ENCODE results near the gene ZFAND2A. TPM values are rescaled to one million over a fixed set of nuclear protein-coding genes. Genes with fewer than 3 reads are reported as not detected.

ZFAND2A gene
- total RNA-seq, 1 experiment from 2014 or later: 19.1 TPM

DNA sequence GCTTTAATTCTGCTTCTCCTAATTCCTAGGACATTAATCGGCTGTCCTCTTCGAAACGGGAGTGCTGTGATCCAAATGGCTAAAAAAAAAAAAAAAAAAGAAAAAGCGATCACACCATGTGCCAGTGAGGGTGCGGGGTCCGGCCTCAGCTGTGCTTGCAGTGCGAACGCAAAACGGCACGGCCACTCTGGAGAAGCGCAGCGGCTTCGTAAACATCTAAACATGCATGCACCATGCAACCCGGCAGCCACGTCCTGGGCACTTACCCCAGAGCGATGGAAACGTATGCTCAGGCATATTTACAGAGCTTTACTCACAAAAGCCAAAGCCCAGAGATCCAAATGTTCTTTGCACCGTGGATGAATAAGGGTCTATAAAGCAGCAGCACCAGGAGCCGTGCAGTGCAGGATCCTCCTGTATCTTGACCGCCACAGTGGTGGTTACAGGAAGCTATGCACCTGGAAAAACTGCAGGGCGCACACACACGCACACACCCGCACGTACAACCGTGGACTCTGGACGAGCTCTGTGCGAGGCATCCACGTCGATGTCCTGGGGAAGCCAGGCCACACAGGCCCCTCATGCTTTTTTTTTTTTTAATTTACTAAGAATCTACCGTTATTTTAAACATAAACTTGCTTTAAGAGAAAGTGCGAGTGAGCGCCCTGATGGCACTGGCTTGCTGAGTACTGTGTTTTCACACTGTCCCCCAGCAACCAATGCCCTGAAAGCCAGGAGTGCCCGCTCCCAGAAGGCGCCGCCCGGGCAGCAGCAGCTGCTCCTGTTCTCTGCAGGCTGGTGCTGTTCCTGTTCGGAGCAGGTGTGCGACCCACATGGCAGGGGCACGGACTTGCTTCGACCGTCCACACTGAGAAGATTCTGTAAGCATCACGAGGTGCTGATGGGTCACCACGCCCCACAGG lies 47.1 kb downstream of the ZFAND2A start:
- ATAC-seq: no peak
- intact Hi-C loops (cut with micrococcal nuclease): no loop called here
- BruUV-seq (replicated peaks): no TSS peak

DNA sequence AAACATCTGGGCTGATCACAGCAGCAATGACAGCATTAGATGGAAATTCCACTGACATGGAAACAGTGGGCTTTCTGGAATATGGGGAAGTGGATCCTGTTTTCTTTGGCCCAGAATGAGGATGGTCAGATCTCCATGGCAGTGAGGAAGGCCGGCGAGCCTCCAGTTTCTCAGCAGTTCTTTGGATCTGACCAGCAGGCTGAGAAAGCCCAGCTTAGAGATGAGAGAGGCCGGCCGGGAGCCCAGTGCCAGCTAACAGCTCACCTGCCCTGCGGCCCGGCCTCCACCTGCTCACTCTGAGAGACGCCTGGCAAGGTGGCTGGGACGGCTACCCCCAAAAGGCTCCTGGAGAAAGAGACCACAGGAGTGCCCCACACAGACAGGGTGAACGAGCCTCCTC lies 47.9 kb downstream of the ZFAND2A start:
- CTCF ChIA-PET: interaction anchor here (0.5 kb wide), 1 partner anchor 552 kb away, joined by 3 read pairs; no protein-coding TSS in a partner anchor

More for the DNA sequence above, 47.1 kb downstream of the ZFAND2A start:
- CTCF ChIA-PET: interaction anchor here (0.5 kb wide), 1 partner anchor 552 kb away, joined by 3 read pairs; no protein-coding TSS in a partner anchor
- no peak overlapping the region for H3K4me2 ChIP-seq (ENCODE audit: low read length)
- no peak overlapping the region for H2AFZ ChIP-seq (ENCODE audit: low read depth, low read length, poor library complexity, severe bottlenecking)
- H3K79me2 ChIP-seq (ENCODE audit: insufficient read depth, low read length): peaks cover 36% of the 10 kb centered on the region
- no peak overlapping the region for H3K9ac ChIP-seq (ENCODE audit: low read length)
- H3K36me3 ChIP-seq (ENCODE audit: control insufficient read depth in 1 of 2, insufficient read depth in 2 of 2, low read length in 2 of 2): 0 out of 4 replicates have a peak, but pooled peaks cover 0 to 4% of the 10 kb centered on the region in 2 experiments
- H3K27me3 ChIP-seq (ENCODE audit: insufficient read depth, low read length): no peaks in the 10 kb centered on the region
- H3K9me2 ChIP-seq (ENCODE audit: insufficient read depth): no peaks in the 10 kb centered on the region
- POLR2A ChIA-PET: no interaction called here
- H3K4me1 ChIP-seq (ENCODE audit: control insufficient read depth in 1 of 2, insufficient read depth in 2 of 2, low read length in 2 of 2): no peaks in the 10 kb centered on the region
- H3K4me3 ChIP-seq (replicated peaks in 1 of 2; ENCODE audit: low read depth in 1 of 2, low read length in 2 of 2): no peak overlapping the region
- H3K9me3 ChIP-seq (ENCODE audit: control insufficient read depth in 1 of 2, insufficient read depth in 1 of 2, low read depth in 1 of 2, low read length in 2 of 2): no peaks in the 10 kb centered on the region
- TF ChIP-seq ZNF274 (IDR thresholded peaks at IDR 0.05; ENCODE audit: low read depth, low read length) (no peak), SIN3A (IDR thresholded peaks at IDR 0.05; ENCODE audit: low read depth) (no peak)
- TF ChIP-seq, protein P1, sequence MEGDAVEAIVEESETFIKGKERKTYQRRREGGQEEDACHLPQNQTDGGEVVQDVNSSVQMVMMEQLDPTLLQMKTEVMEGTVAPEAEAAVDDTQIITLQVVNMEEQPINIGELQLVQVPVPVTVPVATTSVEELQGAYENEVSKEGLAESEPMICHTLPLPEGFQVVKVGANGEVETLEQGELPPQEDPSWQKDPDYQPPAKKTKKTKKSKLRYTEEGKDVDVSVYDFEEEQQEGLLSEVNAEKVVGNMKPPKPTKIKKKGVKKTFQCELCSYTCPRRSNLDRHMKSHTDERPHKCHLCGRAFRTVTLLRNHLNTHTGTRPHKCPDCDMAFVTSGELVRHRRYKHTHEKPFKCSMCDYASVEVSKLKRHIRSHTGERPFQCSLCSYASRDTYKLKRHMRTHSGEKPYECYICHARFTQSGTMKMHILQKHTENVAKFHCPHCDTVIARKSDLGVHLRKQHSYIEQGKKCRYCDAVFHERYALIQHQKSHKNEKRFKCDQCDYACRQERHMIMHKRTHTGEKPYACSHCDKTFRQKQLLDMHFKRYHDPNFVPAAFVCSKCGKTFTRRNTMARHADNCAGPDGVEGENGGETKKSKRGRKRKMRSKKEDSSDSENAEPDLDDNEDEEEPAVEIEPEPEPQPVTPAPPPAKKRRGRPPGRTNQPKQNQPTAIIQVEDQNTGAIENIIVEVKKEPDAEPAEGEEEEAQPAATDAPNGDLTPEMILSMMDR (IDR thresholded peaks at IDR 0.05 in 2 of 3, conservative IDR thresholded peaks at IDR 0.05 in 1 of 3; ENCODE audit: borderline replicate concordance in 1 of 3, insufficient read depth in 1 of 3, low read depth in 2 of 3, low read length in 2 of 3): no peak
- RAD21 ChIA-PET (ENCODE audit: low non-redundant PET in 1 of 2, low total read pairs in 2 of 2, uncharacterized antibody in 2 of 2, unreplicated experiment in 2 of 2): no interaction called here
- no peak for DNase-seq (ENCODE audit: low read depth, low spot score)
- H4K20me1 ChIP-seq (ENCODE audit: insufficient read depth): no peaks in the 10 kb centered on the region
- no peak overlapping the region for H3K27ac ChIP-seq (ENCODE audit: low read depth, low read length)

More for the DNA sequence above, 47.9 kb downstream of the ZFAND2A start:
- Histone ChIP-seq H3K9me2 (ENCODE audit: insufficient read depth) (no peaks in the 10 kb centered on the region), H3K4me2 (ENCODE audit: low read length) (no peak overlapping the region), H3K4me1 (ENCODE audit: control insufficient read depth in 1 of 2, insufficient read depth in 2 of 2, low read length in 2 of 2) (no peaks in the 10 kb centered on the region), H3K36me3 (ENCODE audit: control insufficient read depth in 1 of 2, insufficient read depth in 2 of 2, low read length in 2 of 2) (0 out of 4 replicates have a peak, but pooled peaks cover 0 to 4% of the 10 kb centered on the region in 2 experiments), H3K9me3 (ENCODE audit: control insufficient read depth in 1 of 2, insufficient read depth in 1 of 2, low read depth in 1 of 2, low read length in 2 of 2) (no peaks in the 10 kb centered on the region), H3K79me2 (ENCODE audit: insufficient read depth, low read length) (peaks cover 33% of the 10 kb centered on the region; the same call in 1 of the 2 replicates), H3K9ac (ENCODE audit: low read length) (no peak overlapping the region), H4K20me1 (ENCODE audit: insufficient read depth) (no peaks in the 10 kb centered on the region), H2AFZ (ENCODE audit: low read depth, low read length, poor library complexity, severe bottlenecking) (no peak overlapping the region), H3K27ac (ENCODE audit: low read depth, low read length) (no peak overlapping the region), H3K4me3 (replicated peaks in 1 of 2; ENCODE audit: low read depth in 1 of 2, low read length in 2 of 2) (no peak overlapping the region), H3K27me3 (ENCODE audit: insufficient read depth, low read length) (no peaks in the 10 kb centered on the region)
- no TSS peak for BruUV-seq (replicated peaks)
- ChIA-PET POLR2A (no interaction called here), RAD21 (ENCODE audit: low non-redundant PET in 1 of 2, low total read pairs in 2 of 2, uncharacterized antibody in 2 of 2, unreplicated experiment in 2 of 2) (no interaction called here)
- TF ChIP-seq EZH2 (IDR thresholded peaks at IDR 0.05): no peak
- intact Hi-C loops (cut with micrococcal nuclease): no loop called here
- ATAC-seq (no peak), DNase-seq (ENCODE audit: low read depth, low spot score) (no peak)

Measured in HCT116 (cell line).